Renal pelvis (tissue), 4 donors: ENCODE measurements around the gene SRGN. TPM values are rescaled to one million over a fixed set of nuclear protein-coding genes. Genes with fewer than 3 reads are reported as not detected.

Experiments
- DNase-seq: peaks from one replicate; pipeline ENCODE4 v3.0.0-alpha.2; 2013
- polyA plus RNA-seq, 3 donors: library from polyadenylated mRNA; unstranded; fragments of 120-200 nt; gene quantifications; one replicate each; pipeline ENCODE4 v1.2.1, GENCODE V29; 2013; ENCODE audit not compliant: insufficient read length in 3 of 3

SRGN gene
- polyA plus RNA-seq, 3 donors = 10.2 to 16.7 (median 14.5) TPM

- DNase-seq = no peak
These were observed 1.8 kb upstream of the SRGN start for GRCh38 chr10:69086001-69086509.

GRCh38 chr10:69088471-69088769 is 517 bp downstream of the SRGN start:
- no peak for DNase-seq

- DNase-seq = no peak
These were observed 1.0 kb downstream of the SRGN start for GRCh38 chr10:69088801-69089501.

GRCh38 chr10:69089638-69090599 is 2.0 kb downstream of the SRGN start:
- no peak for DNase-seq

GRCh38 chr10:69090685-69091084 is 2.8 kb downstream of the SRGN start:
- DNase-seq = no peak

- no peak for DNase-seq
These were observed 3.3 kb downstream of the SRGN start for GRCh38 chr10:69091143-69091651.

- peak; percentile 82 for DNase-seq
These were observed 5.3 kb downstream of the SRGN start for GRCh38 chr10:69092959-69093850.

- no peak for DNase-seq
These were observed 6.0 kb downstream of the SRGN start for GRCh38 chr10:69093933-69094332.

GRCh38 chr10:69096045-69096444 is 8.1 kb downstream of the SRGN start:
- DNase-seq = no peak

- no peak for DNase-seq
These were observed 9.8 kb downstream of the SRGN start for GRCh38 chr10:69097729-69098128.

GRCh38 chr10:69100136-69100872 is 12.4 kb downstream of the SRGN start:
- no peak for DNase-seq

- no peak for DNase-seq
These were observed 13.7 kb downstream of the SRGN start for GRCh38 chr10:69101451-69102095.

- no peak for DNase-seq
These were observed 14.5 kb downstream of the SRGN start for GRCh38 chr10:69102440-69102839.

- DNase-seq = no peak
These were observed 15.9 kb downstream of the SRGN start for GRCh38 chr10:69103784-69104183.

GRCh38 chr10:69104994-69105790 is 17.3 kb downstream of the SRGN start:
- DNase-seq = no peak

- DNase-seq = no peak
These were observed 19.2 kb downstream of the SRGN start for GRCh38 chr10:69107176-69107490.

GRCh38 chr10:69107699-69108098 is 19.8 kb downstream of the SRGN start:
- DNase-seq = no peak

- DNase-seq = no peak
These were observed 32.0 kb downstream of the SRGN start for GRCh38 chr10:69119896-69120295.

GRCh38 chr10:69123306-69123746 is 35.4 kb downstream of the SRGN start:
- DNase-seq = peak; percentile 79
